ENCODE data around the gene VWA5B1.

VWA5B1 gene

DNA sequence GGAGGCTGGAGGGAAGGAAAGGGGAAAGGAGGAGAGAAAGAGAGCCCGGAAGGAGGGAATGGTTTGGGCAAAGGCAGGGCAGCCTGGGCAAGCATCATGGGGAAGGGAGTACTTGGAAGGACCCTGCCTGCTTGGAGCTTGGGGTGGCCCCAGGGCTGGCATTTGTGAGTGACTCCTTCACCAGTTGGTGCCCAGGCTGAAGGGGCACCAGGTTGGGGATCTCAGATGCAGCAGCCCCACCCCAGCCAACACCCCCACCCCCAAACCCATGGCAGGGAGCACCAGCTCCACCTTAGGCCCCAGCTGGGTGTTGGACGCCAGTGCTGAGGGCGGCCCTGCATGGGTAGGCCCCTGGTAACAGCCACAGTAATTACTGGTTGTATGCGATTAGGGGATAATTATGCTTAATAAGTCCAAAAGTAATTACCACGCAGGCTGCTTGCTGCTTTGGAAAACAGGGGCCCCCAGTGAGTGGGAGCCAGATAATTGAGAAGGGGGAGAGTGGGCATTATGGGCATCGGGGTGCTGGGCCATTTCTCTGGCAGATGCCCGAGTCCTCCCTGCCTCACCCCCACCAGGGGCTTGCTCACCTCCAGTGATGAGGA, 78.3 kb downstream of the VWA5B1 start:
- Histone ChIP-seq H3K27me3 (ENCODE audit: control insufficient read depth in 1 of 2, insufficient read depth in 2 of 2, low read length in 2 of 2) (peaks cover 53 to 72% of the 10 kb centered on the region in 2 donors), H3K27ac (ENCODE audit: low read length) (no peak overlapping the region), H3K9ac (ENCODE audit: low read length in 2 of 2) (no peak overlapping the region), H3K9me3 (ENCODE audit: control insufficient read depth in 2 of 2, low read length in 2 of 2) (no peaks in the 10 kb centered on the region), H3K4me1 (ENCODE audit: control insufficient read depth, insufficient read depth, low read length) (peaks cover 13% of the 10 kb centered on the region), H3K36me3 (ENCODE audit: control insufficient read depth in 2 of 2, insufficient read depth in 2 of 2, low read length in 2 of 2) (no peaks in the 10 kb centered on the region), H3K4me3 (ENCODE audit: low read length in 2 of 2) (no peak overlapping the region)

GRCh38 chr1:20370698-20371097, 80.0 kb downstream of the VWA5B1 start:
- Histone ChIP-seq H3K4me1 (ENCODE audit: control insufficient read depth, insufficient read depth, low read length) (peaks cover 13% of the 10 kb centered on the region), H3K36me3 (ENCODE audit: control insufficient read depth in 2 of 2, insufficient read depth in 2 of 2, low read length in 2 of 2) (no peaks in the 10 kb centered on the region), H3K9ac (ENCODE audit: low read length in 2 of 2) (no peak overlapping the region), H3K4me3 (ENCODE audit: low read length in 2 of 2) (no peak overlapping the region), H3K9me3 (ENCODE audit: control insufficient read depth in 2 of 2, low read length in 2 of 2) (no peaks in the 10 kb centered on the region), H3K27ac (ENCODE audit: low read length) (no peak overlapping the region), H3K27me3 (ENCODE audit: control insufficient read depth in 1 of 2, insufficient read depth in 2 of 2, low read length in 2 of 2) (peaks cover 42 to 58% of the 10 kb centered on the region in 2 donors)

DNA sequence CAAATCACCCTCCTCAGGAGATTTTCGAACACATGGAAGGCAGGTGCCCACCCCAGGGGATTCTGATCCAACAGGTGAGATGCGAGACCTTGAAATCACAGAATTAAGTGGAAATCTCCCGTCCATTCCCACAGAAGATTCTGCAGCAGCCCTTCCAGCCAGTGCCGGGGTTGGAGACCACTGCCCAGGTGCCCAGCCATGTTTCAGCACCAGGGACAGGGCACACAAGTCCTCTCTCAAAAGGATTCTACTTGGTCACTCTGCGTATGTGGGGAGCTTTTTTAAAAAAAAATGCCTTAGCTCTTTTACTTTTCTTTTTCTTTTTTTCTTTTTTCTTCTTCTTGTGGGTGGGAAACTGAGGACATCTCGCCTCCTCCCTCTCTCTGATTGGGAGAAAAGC, 80.7 kb downstream of the VWA5B1 start:
- Histone ChIP-seq H3K4me1 (ENCODE audit: control insufficient read depth, insufficient read depth, low read length) (peaks cover 9% of the 10 kb centered on the region), H3K9ac (ENCODE audit: low read length in 2 of 2) (no peak overlapping the region), H3K9me3 (ENCODE audit: control insufficient read depth in 2 of 2, low read length in 2 of 2) (no peaks in the 10 kb centered on the region), H3K36me3 (ENCODE audit: control insufficient read depth in 2 of 2, insufficient read depth in 2 of 2, low read length in 2 of 2) (no peaks in the 10 kb centered on the region), H3K27ac (ENCODE audit: low read length) (no peak overlapping the region), H3K27me3 (ENCODE audit: control insufficient read depth in 1 of 2, insufficient read depth in 2 of 2, low read length in 2 of 2) (peaks cover 44 to 55% of the 10 kb centered on the region in 2 donors), H3K4me3 (ENCODE audit: low read length in 2 of 2) (no peak overlapping the region)

DNA sequence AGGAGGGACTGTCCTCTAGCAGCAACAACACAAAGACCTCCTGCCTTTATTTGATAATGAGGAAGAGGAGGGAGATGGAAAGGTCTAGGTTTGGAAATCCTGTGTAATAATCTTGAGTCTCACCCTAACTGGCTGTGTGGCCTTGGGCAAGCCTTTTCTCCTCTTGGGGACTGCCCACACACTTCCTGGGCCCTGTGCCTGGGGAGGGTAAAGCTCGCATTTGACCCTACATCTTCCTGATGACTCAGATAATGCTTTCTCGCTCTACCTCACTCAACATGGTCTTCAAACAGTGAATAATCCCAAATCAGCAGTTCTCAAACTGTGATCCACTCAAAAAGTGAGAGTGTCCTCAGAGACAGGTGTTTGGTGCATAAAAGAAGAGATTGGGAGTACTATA, 81.2 kb downstream of the VWA5B1 start:
- H3K4me1 ChIP-seq (ENCODE audit: control insufficient read depth, insufficient read depth, low read length) = peaks cover 4% of the 10 kb centered on the region
- H3K9me3 ChIP-seq (ENCODE audit: control insufficient read depth in 2 of 2, low read length in 2 of 2) = no peaks in the 10 kb centered on the region
- H3K9ac ChIP-seq (ENCODE audit: low read length in 2 of 2) = no peak overlapping the region
- peaks cover 48 to 53% of the 10 kb centered on the region in 2 donors for H3K27me3 ChIP-seq (ENCODE audit: control insufficient read depth in 1 of 2, insufficient read depth in 2 of 2, low read length in 2 of 2)
- H3K4me3 ChIP-seq (ENCODE audit: low read length in 2 of 2) = no peak overlapping the region
- H3K36me3 ChIP-seq (ENCODE audit: control insufficient read depth in 2 of 2, insufficient read depth in 2 of 2, low read length in 2 of 2) = no peaks in the 10 kb centered on the region
- H3K27ac ChIP-seq (ENCODE audit: low read length) = no peak overlapping the region

DNA sequence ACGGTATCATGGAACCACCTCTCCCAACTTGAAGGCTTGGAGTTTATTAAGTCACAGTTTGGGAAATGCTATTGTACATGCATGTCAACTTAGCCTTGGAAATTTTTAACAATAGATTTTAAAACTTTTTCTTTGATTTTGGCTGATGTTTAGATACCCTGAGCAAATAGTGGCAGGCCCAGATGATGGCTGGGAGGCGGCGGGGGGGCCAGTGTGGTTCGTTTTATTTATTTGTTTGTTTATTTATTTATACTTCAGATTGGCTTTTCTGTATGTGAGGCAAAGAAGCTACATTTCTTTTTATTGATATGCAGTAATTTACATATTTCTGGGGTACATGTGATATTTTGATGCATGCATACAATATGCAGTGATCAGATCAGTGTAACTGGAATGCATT, 82.0 kb downstream of the VWA5B1 start:
- H3K4me3 ChIP-seq (ENCODE audit: low read length in 2 of 2) = no peak overlapping the region
- H3K27me3 ChIP-seq (ENCODE audit: control insufficient read depth in 1 of 2, insufficient read depth in 2 of 2, low read length in 2 of 2) = peaks cover 45 to 47% of the 10 kb centered on the region in 2 donors
- H3K36me3 ChIP-seq (ENCODE audit: control insufficient read depth in 2 of 2, insufficient read depth in 2 of 2, low read length in 2 of 2) = no peaks in the 10 kb centered on the region
- H3K9me3 ChIP-seq (ENCODE audit: control insufficient read depth in 2 of 2, low read length in 2 of 2) = no peaks in the 10 kb centered on the region
- H3K27ac ChIP-seq (ENCODE audit: low read length) = no peak overlapping the region
- H3K4me1 ChIP-seq (ENCODE audit: control insufficient read depth, insufficient read depth, low read length) = no peaks in the 10 kb centered on the region
- H3K9ac ChIP-seq (ENCODE audit: low read length in 2 of 2) = no peak overlapping the region

GRCh38 chr1:20373286-20373685, 82.6 kb downstream of the VWA5B1 start:
- Histone ChIP-seq H3K9ac (ENCODE audit: low read length in 2 of 2) (no peak overlapping the region), H3K36me3 (ENCODE audit: control insufficient read depth in 2 of 2, insufficient read depth in 2 of 2, low read length in 2 of 2) (no peaks in the 10 kb centered on the region), H3K4me3 (ENCODE audit: low read length in 2 of 2) (no peak overlapping the region), H3K27me3 (ENCODE audit: control insufficient read depth in 1 of 2, insufficient read depth in 2 of 2, low read length in 2 of 2) (peaks cover 42 to 45% of the 10 kb centered on the region in 2 donors), H3K9me3 (ENCODE audit: control insufficient read depth in 2 of 2, low read length in 2 of 2) (no peaks in the 10 kb centered on the region), H3K27ac (ENCODE audit: low read length) (no peak overlapping the region), H3K4me1 (ENCODE audit: control insufficient read depth, insufficient read depth, low read length) (no peaks in the 10 kb centered on the region)

GRCh38 chr1:20373764-20374163, 83.1 kb downstream of the VWA5B1 start:
- no peaks in the 10 kb centered on the region for H3K9me3 ChIP-seq (ENCODE audit: control insufficient read depth in 2 of 2, low read length in 2 of 2)
- no peak overlapping the region for H3K27ac ChIP-seq (ENCODE audit: low read length)
- H3K9ac ChIP-seq (ENCODE audit: low read length in 2 of 2) = no peak overlapping the region
- peaks cover 38 to 47% of the 10 kb centered on the region in 2 donors for H3K27me3 ChIP-seq (ENCODE audit: control insufficient read depth in 1 of 2, insufficient read depth in 2 of 2, low read length in 2 of 2)
- H3K36me3 ChIP-seq (ENCODE audit: control insufficient read depth in 2 of 2, insufficient read depth in 2 of 2, low read length in 2 of 2) = no peaks in the 10 kb centered on the region
- H3K4me3 ChIP-seq (ENCODE audit: low read length in 2 of 2) = no peak overlapping the region
- no peaks in the 10 kb centered on the region for H3K4me1 ChIP-seq (ENCODE audit: control insufficient read depth, insufficient read depth, low read length)

DNA sequence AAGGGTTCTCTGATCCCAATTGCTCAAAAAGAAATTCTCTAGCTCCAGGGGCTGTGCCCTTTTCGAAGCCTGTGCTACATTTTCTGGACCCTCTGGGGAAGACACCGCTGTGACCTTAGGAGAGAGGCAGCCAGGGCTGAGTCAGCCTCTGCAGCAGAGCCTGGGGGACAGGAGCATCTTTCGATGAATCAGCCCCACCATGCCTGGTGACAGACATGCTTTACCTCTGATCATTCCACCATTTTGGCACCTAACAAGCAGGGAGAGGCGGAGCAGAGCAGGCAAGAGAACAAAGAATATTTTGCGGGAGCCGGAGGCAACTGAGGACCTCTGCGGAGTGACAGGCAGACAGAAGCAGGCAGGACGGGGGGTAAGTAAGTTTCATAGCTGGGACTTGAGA, 84.9 kb downstream of the VWA5B1 start:
- H3K4me1 ChIP-seq (ENCODE audit: control insufficient read depth, insufficient read depth, low read length) = no peaks in the 10 kb centered on the region
- no peak overlapping the region for H3K27ac ChIP-seq (ENCODE audit: low read length)
- no peaks in the 10 kb centered on the region for H3K9me3 ChIP-seq (ENCODE audit: control insufficient read depth in 2 of 2, low read length in 2 of 2)
- peaks cover 28 to 47% of the 10 kb centered on the region in 2 donors for H3K27me3 ChIP-seq (ENCODE audit: control insufficient read depth in 1 of 2, insufficient read depth in 2 of 2, low read length in 2 of 2)
- no peak overlapping the region for H3K9ac ChIP-seq (ENCODE audit: low read length in 2 of 2)
- no peak overlapping the region for H3K4me3 ChIP-seq (ENCODE audit: low read length in 2 of 2)
- no peaks in the 10 kb centered on the region for H3K36me3 ChIP-seq (ENCODE audit: control insufficient read depth in 2 of 2, insufficient read depth in 2 of 2, low read length in 2 of 2)

- no peak overlapping the region for H3K4me3 ChIP-seq (ENCODE audit: low read length in 2 of 2)
Measured at GRCh38 chr1:20376171-20376570, 85.5 kb downstream of the VWA5B1 start.

GRCh38 chr1:20376880-20377494, 86.3 kb downstream of the VWA5B1 start:
- Histone ChIP-seq H3K27me3 (ENCODE audit: control insufficient read depth in 1 of 2, insufficient read depth in 2 of 2, low read length in 2 of 2) (peaks cover 17 to 36% of the 10 kb centered on the region in 2 donors), H3K9ac (ENCODE audit: low read length in 2 of 2) (no peak overlapping the region), H3K36me3 (ENCODE audit: control insufficient read depth in 2 of 2, insufficient read depth in 2 of 2, low read length in 2 of 2) (no peaks in the 10 kb centered on the region), H3K27ac (ENCODE audit: low read length) (no peak overlapping the region), H3K4me1 (ENCODE audit: control insufficient read depth, insufficient read depth, low read length) (no peaks in the 10 kb centered on the region), H3K9me3 (ENCODE audit: control insufficient read depth in 2 of 2, low read length in 2 of 2) (no peaks in the 10 kb centered on the region), H3K4me3 (ENCODE audit: low read length in 2 of 2) (no peak overlapping the region)

More at GRCh38 chr1:20376171-20376570, 85.5 kb downstream of the VWA5B1 start:
- Histone ChIP-seq H3K27me3 (ENCODE audit: control insufficient read depth in 1 of 2, insufficient read depth in 2 of 2, low read length in 2 of 2) (peaks cover 25 to 44% of the 10 kb centered on the region in 2 donors), H3K4me1 (ENCODE audit: control insufficient read depth, insufficient read depth, low read length) (no peaks in the 10 kb centered on the region), H3K9me3 (ENCODE audit: control insufficient read depth in 2 of 2, low read length in 2 of 2) (no peaks in the 10 kb centered on the region), H3K27ac (ENCODE audit: low read length) (no peak overlapping the region), H3K9ac (ENCODE audit: low read length in 2 of 2) (no peak overlapping the region), H3K36me3 (ENCODE audit: control insufficient read depth in 2 of 2, insufficient read depth in 2 of 2, low read length in 2 of 2) (no peaks in the 10 kb centered on the region)

GRCh38 chr1:20377516-20378270, 87.0 kb downstream of the VWA5B1 start:
- no peaks in the 10 kb centered on the region for H3K9me3 ChIP-seq (ENCODE audit: control insufficient read depth in 2 of 2, low read length in 2 of 2)

More at GRCh38 chr1:20377516-20378270, 87.0 kb downstream of the VWA5B1 start:
- Histone ChIP-seq H3K27me3 (ENCODE audit: control insufficient read depth in 1 of 2, insufficient read depth in 2 of 2, low read length in 2 of 2) (peaks cover 22 to 38% of the 10 kb centered on the region in 2 donors), H3K36me3 (ENCODE audit: control insufficient read depth in 2 of 2, insufficient read depth in 2 of 2, low read length in 2 of 2) (no peaks in the 10 kb centered on the region), H3K4me1 (ENCODE audit: control insufficient read depth, insufficient read depth, low read length) (no peaks in the 10 kb centered on the region), H3K27ac (ENCODE audit: low read length) (no peak overlapping the region), H3K9ac (ENCODE audit: low read length in 2 of 2) (no peak overlapping the region), H3K4me3 (ENCODE audit: low read length in 2 of 2) (no peak overlapping the region)
